ENCODE measurements around the gene CD6. TPM values are rescaled to one million over a fixed set of nuclear protein-coding genes. Genes with fewer than 3 reads are reported as not detected.

The CD6 gene
- total RNA-seq, 4 donors from 2014 or later, result 0.26 to 2.0 (median 0.91) TPM; not detected in 1

DNA sequence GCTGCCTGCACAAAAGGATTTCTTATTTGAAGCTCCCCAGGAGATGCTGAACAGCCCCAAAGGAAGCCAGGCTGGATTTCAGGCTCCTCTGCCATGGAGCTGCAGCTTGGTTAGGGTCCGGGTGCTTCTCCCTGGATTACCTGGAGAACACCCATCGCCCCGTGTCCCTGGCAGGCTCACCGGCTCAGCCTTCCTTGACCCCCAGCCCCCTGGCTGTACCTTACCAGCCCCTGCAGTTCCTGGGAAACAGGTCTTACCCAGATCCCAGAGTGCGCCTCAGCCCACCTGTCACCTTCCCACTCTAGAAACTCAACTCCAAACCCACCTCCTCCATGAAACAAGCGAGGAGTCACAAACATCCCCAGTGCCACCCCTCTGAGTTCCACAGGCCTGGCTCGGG, 85.5 kb downstream of the CD6 start:
- H3K4me1 ChIP-seq, result no peaks in the 10 kb centered on the region
- H3K36me3 ChIP-seq, result no peaks in the 10 kb centered on the region
- intact Hi-C loops (cut with DNase I; ENCODE audit: low total_unique reads), result no loop called here
- H3K27ac ChIP-seq, result no peak overlapping the region
- H3K27me3 ChIP-seq, result no peaks in the 10 kb centered on the region
- H3K4me3 ChIP-seq, result no peak overlapping the region
- TF ChIP-seq POLR2A (IDR thresholded peaks at IDR 0.05) (no peak), CTCF (IDR thresholded peaks at IDR 0.05) (no peak)
- DNase-seq, result no peak
- H3K9me3 ChIP-seq, result no peaks in the 10 kb centered on the region

DNA sequence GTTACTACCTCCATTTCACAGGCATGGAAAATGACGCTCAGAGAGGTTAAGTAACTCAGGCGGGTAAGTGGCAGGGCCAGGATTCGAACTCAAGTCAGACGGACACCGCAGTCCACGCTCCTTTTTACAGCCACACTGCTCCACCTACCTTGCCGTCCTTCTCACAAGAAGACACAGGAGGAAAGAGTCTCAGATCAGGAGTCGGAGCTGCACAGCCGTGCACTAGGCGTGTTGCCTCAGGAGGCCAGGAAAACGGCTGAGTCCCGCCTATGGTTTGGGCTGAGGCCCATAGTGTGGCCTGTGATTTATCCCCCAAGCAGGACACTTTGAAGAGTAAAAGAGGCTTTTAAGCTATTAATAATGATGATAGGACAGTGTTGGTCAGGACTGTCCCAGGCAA, 86.1 kb downstream of the CD6 start:
- DNase-seq, result no peak
- Histone ChIP-seq H3K4me3 (no peak overlapping the region), H3K9me3 (no peaks in the 10 kb centered on the region), H3K27ac (no peak overlapping the region), H3K27me3 (no peaks in the 10 kb centered on the region), H3K4me1 (no peaks in the 10 kb centered on the region), H3K36me3 (no peaks in the 10 kb centered on the region)
- intact Hi-C loops (cut with DNase I; ENCODE audit: low total_unique reads), result no loop called here
- TF ChIP-seq POLR2A (IDR thresholded peaks at IDR 0.05) (no peak), CTCF (IDR thresholded peaks at IDR 0.05) (no peak)

DNA sequence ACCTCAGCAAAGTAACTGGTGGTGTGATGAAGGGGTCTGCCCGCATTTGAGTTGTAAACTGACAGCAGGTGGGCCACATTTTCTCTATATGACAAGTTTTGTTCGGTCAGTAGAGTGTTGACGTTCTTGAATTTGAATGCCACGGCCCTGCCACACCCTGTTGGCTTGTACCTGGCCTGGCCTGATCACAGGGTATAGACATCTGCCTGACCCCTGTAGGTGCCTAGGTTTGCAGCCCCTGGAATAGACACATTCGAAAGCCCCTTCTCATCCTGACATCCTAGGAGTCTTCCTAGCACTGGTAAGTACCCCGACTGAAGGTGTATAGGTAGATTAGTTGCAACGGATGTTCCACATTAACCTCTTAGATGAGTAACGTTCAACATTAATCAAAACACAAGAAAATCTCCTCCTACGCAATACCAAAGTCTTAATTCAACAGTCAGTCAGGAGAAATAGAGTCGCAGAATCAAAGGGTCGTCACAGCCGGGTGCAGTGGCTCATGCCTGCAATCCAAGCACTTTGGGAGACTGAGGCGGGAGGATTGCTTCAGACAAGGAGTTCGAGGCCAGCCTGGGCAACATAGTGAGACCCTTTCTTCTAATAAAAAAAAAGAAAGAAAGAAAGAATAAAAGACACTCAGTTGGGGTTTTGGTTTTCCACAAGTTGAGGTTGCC, 87.2 kb downstream of the CD6 start:
- H3K36me3 ChIP-seq, result no peaks in the 10 kb centered on the region
- H3K4me3 ChIP-seq, result no peak overlapping the region
- no peaks in the 10 kb centered on the region for H3K9me3 ChIP-seq
- no peak overlapping the region for H3K27ac ChIP-seq
- H3K27me3 ChIP-seq, result no peaks in the 10 kb centered on the region
- no peak for TF ChIP-seq POLR2A (IDR thresholded peaks at IDR 0.05)
- TF ChIP-seq CTCF (IDR thresholded peaks at IDR 0.05), result no peak
- no peaks in the 10 kb centered on the region for H3K4me1 ChIP-seq
- intact Hi-C loops (cut with DNase I; ENCODE audit: low total_unique reads), result no loop called here
- no peak for DNase-seq

DNA sequence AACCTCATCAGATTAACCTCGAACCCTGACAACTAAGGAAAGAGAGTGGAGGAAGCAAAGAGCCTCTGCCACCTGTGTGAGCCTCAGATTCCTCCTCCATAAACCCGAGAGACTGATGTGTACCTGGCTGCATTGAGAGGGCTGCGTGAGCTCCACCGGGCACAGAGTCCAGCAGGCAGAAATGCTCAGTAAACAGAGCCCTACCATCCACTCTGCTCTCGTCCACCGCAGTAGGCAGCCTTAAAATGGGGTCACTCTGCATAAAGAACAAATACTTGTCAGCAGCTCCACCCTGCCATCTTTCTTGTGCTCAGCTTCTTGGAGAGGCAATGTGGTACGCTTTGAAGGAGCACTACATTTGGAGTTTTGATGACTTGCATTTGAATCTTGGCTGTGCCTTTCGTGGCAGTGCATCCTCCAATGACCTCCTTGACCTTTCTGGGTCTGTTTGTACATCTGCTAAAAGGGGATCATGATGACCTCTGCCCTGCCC, 87.8 kb downstream of the CD6 start:
- DNase-seq, result no peak
- Histone ChIP-seq H3K9me3 (no peaks in the 10 kb centered on the region), H3K27me3 (no peaks in the 10 kb centered on the region), H3K4me1 (no peaks in the 10 kb centered on the region), H3K4me3 (no peak overlapping the region), H3K27ac (no peak overlapping the region), H3K36me3 (no peaks in the 10 kb centered on the region)
- no peak for TF ChIP-seq CTCF (IDR thresholded peaks at IDR 0.05)
- TF ChIP-seq POLR2A (IDR thresholded peaks at IDR 0.05), result no peak
- intact Hi-C loops (cut with DNase I; ENCODE audit: low total_unique reads), result no loop called here

GRCh38 chr11:61061081-61061826, 89.8 kb downstream of the CD6 start:
- H3K36me3 ChIP-seq, result no peaks in the 10 kb centered on the region
- intact Hi-C loops (cut with DNase I; ENCODE audit: low total_unique reads), result no loop called here
- no peaks in the 10 kb centered on the region for H3K4me1 ChIP-seq
- no peaks in the 10 kb centered on the region for H3K27me3 ChIP-seq
- H3K4me3 ChIP-seq, result no peak overlapping the region
- DNase-seq, result no peak
- H3K9me3 ChIP-seq, result no peaks in the 10 kb centered on the region
- TF ChIP-seq CTCF (IDR thresholded peaks at IDR 0.05) (no peak), POLR2A (IDR thresholded peaks at IDR 0.05) (no peak)
- no peak overlapping the region for H3K27ac ChIP-seq
